GM19240 (cell line): ENCODE results near the gene AVPR1A.
"Not testable (repeated sequence)": the region's sequence is repeated elsewhere in the genome, so short reads cannot be mapped to it uniquely, and the experiment has no call there.

ENCODE experiments used
- DNase-seq: peaks from one replicate; pipeline ENCODE4 v3.0.0; 2011; ENCODE audit warnings: low spot score; ENCODE audit not compliant: insufficient read length

Gene AVPR1A

GRCh38 chr12:63150713-63151622 lies at the start of gene AVPR1A:
AVPR1A (minus strand) TSS chr12:63151201; CDS start chr12:63150836, 365 bp downstream.
- DNase-seq: no peak

GRCh38 chr12:63196168-63196567 lies 45.2 kb upstream of the AVPR1A start:
- DNase-seq: no peak

- no peak for DNase-seq
These were observed 28.2 kb upstream of the AVPR1A start for GRCh38 chr12:63179224-63179623.

- DNase-seq: no peak
These were observed 19.3 kb upstream of the AVPR1A start for GRCh38 chr12:63170321-63170720.

DNA sequence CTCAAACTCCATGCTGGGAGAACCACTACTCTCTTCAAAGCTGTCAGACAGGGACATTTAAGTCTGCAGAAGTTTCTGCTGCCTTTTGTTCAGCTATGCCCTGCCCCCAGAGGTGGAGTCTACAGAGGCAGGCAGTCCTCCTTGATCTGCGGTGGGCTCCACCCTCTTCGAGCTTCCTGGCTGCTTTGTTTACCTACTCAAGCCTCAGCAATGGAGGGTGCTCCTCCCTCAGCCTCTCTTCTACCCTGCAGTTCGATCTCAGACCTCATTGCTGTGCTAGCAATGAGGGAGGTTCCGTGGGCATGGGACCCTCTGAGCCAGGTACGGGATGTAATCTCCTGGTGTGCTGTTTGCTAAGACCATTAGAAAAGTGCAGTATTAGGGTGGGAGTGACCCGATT lies 16.7 kb upstream of the AVPR1A start:
- DNase-seq: not testable (repeated sequence)

- no peak for DNase-seq
These were observed 13.9 kb upstream of the AVPR1A start for GRCh38 chr12:63164911-63165310.

DNA sequence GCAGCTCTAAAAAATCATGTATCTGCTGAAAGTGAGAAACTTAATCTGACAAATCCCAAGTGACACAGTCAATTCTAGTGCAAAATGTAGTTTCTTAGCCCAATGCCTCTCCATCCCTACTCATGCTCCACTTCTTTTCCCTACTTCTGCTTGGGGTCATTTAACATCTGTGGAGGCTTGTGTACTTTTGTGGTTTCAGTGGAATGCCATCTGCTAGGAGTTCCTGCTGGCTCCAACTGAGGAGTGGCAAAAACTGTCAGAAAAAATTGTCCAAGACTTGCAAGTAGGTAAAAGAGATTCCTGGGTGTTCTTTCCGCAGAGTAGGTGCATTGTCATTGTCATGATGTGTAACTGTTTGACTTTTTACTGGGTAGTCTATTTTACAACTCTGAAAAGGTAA lies 12.5 kb upstream of the AVPR1A start:
- no peak for DNase-seq

- no peak for DNase-seq
These were observed 4.4 kb upstream of the AVPR1A start for GRCh38 chr12:63155375-63155774.

GRCh38 chr12:63154560-63154959 lies 3.6 kb upstream of the AVPR1A start:
- no peak for DNase-seq

GRCh38 chr12:63152321-63152700 lies 1.3 kb upstream of the AVPR1A start:
- DNase-seq: no peak

DNA sequence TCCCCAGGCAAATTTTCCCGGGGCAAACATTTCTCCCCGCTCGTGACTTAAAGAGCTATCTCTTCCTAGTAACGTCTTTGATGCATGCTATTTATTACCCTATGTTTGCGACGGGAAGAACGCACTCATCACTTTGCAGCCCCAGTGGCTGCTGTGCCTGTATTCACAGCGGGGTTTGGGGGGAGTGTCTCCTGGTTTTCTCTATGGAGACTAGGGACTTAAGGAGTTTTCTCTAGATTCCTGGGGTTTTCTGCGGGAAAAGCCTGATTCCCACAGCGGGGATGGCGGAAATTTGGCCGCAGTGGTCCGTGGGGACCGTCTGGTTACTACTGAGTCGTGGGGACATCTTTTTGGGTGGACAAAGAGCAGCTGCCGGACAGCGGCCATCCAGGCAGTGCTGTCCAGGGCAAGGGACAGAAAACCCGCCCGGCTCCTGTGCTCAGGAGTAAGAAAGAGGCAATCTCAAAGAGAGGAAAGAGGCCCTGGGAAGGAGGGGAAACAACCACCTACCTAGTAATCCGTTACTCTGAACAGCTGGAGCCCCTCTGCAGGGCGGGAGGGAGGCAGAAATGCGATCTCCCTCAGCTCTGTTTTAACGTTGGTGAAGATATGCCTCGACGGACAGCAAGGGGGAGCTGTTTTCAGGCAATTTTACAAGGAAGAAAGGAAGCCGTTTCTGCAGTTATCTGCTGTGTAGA lies 771 bp upstream of the AVPR1A start:
- no peak for DNase-seq

DNA sequence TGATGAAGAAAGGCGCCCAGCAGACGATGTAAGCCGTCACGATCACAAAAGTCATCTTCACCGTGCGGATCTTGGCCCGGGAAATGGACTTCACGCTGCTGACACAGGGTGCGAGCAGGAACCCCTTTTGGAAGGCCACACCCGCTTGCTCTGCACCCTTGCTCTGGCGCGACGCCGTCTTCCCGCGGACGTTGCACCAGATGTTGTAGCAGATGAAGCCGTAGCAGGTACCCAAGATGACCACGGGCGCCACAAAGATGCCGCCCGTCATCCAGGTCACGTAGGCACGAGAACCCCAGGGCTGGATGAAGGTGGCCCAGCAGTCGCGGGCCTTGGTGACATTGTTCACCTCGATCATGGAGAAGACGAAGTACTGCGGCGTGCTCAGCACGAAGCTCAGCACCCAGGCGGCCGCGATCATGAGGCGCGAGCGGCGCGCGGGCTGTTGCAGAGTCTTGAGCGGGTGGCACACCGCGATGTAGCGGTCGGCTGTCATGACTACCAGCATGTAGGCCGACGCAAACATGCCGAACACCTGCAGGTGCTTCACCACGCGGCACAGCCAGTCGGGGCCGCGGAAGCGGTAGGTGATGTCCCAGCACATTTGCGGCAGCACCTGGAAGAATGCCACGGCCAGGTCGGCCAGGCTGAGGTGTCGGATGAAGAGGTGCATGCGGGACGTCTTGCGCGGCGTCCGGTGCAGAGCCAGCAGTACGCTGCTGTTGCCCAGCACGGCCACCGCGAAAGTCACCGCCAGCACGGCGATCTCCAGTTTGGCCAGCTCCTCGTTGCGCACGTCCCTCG lies 890 bp downstream of the AVPR1A start:
- DNase-seq: no peak

DNA sequence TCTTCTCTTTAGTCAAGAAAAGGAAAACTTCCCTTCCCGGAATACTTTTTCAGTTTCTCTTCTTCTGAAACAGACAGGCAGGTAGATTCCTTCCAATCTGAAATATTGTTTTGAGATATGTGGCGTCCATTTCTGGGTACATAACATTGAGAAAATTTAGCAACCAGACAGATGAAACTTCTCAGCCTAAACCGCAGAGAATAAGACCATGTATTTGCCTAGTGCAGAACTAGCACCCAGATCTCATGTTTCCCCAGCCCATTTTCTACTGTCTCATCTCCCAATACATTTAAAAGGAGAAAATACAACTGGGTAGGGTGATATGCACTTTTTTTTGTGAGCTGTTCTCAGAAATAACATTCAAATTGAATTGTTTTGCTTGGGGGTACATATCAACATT lies 6.4 kb downstream of the AVPR1A start:
- DNase-seq: no peak

DNA sequence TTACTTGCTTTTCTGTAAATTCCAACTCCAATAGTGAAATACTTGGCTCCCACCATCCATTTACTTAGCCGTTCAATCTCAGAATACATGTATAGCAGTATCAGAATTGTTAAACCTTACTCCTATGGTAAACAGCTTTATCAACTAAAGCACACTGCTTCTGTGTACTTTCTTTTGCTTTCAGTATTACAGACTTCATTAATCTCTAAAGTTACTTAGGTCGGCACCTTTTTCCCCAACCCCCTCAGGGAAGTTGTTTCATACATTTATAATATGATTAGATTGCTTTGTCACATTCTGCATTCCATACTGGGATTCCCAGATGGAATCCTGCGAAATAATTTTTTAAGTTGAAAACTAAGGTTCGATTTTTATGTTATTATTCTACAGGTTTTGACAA lies 12.5 kb downstream of the AVPR1A start:
- no peak for DNase-seq

- no peak for DNase-seq
These were observed 17.0 kb downstream of the AVPR1A start for GRCh38 chr12:63133981-63134380.

DNA sequence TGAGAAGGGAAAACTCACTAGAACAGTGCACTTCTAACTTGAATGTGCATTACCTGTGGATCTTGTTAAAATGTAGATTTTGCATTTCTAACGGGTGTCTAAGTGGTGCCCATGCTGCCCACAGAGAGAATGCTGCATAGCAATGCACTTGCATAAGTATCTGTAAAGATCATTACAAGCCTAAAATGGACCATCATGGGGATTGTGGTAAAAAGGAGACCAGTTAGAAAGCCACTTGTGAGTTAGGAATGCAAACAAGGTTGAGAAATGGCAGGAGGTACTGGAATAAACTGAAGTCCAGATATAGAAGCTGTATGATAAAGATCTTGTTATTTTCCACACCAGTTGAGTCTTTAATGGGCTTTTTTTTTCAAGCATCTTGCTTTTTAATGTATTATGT lies 18.8 kb downstream of the AVPR1A start:
- no peak for DNase-seq

DNA sequence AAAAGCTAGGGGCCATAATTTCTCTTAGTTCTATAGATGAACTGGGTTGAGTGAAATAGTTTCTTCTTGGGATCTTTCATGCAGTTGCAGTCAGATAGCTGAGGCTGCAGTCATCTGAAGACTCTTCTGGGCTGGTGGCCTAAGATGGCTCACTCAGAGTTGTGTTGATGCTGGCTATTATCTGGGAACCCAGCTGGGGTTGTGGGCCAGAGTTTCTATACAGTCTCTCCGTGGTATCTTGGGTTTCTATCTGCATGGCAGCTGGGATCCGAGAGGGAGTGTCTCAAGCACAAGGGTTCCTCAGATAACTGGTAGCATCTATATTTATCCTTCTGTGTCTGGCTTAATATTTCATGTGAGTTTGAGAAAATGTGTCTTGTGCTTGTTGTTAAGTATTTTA lies 21.1 kb downstream of the AVPR1A start:
- no peak for DNase-seq

DNA sequence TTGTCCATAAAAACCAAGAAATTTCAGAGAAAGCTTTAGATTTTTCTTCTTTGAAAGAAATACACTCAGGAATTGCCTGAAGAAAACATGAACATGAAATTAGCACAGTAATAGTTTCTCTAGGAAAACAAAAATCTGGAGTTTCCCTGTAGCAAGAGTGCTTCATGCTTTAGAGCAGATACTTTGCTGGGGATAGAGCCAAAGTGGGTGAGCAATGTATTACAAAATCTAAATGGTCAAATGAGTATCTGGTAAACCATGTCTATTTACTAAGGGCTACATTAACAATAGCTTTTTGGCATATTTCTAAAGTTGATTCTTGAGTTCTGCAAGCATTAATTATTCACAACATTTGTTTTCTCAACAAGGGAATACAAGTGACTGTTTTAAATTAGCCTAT lies 26.2 kb downstream of the AVPR1A start:
- DNase-seq: no peak

DNA sequence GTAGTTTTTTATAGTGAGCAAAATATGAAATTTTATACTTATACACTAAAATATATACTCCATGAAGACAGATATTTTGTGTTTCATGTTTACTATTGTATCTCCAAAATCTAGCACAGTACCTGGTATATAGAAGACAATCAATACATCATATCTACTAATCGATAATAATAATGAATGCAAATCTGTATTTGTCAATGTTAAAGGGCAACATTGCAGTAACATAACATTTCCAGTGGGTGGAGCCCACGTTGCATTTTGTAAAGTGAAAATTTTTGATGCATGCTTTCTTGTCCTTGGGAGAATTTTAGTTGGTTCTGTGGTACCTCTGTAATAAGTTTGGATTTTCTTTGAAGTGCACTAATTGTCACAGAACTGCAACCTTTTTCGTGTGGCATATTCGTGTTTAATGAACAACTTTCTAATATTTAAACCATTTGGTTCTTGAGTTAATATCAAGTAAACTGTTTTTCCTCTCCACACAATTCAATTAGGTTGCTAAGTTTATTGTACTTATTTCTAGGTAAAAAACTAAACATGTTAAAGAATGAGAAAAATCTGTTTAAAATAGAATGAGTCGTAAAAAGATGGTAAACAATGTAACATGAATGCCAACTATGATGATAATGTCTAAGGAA lies 47.4 kb downstream of the AVPR1A start:
- no peak for DNase-seq

- DNase-seq: no peak
These were observed 49.1 kb downstream of the AVPR1A start for GRCh38 chr12:63101920-63102319.

- no peak for DNase-seq
These were observed 52.1 kb downstream of the AVPR1A start for GRCh38 chr12:63098851-63099250.
